GM13976 (cell line): ENCODE measurements around the gene HES4.

Source experiments
- DNase-seq: peaks from one replicate; pipeline ENCODE4 v3.0.0; 2012; ENCODE audit warnings: low spot score
- in situ Hi-C: fragments of 300-500 bp; cut with MboI; formaldehyde crosslinking; loops from one replicate; pipeline ENCODE4 v1.12.0; 2022; ENCODE audit warnings: low sequenced_read_pairs, mixed read lengths, inconsistent platforms; ENCODE audit not compliant: unreplicated experiment
- TF ChIP-seq, protein P1 (sequence below): IDR thresholded peaks from 2 replicates; pipeline ENCODE4 v1.5.1; 2012; ENCODE audit warnings: borderline replicate concordance, mild to moderate bottlenecking; ENCODE audit not compliant: insufficient read depth; ENCODE audit errors: extremely low read depth, missing control alignments, control extremely low read depth

HES4 gene

DNA sequence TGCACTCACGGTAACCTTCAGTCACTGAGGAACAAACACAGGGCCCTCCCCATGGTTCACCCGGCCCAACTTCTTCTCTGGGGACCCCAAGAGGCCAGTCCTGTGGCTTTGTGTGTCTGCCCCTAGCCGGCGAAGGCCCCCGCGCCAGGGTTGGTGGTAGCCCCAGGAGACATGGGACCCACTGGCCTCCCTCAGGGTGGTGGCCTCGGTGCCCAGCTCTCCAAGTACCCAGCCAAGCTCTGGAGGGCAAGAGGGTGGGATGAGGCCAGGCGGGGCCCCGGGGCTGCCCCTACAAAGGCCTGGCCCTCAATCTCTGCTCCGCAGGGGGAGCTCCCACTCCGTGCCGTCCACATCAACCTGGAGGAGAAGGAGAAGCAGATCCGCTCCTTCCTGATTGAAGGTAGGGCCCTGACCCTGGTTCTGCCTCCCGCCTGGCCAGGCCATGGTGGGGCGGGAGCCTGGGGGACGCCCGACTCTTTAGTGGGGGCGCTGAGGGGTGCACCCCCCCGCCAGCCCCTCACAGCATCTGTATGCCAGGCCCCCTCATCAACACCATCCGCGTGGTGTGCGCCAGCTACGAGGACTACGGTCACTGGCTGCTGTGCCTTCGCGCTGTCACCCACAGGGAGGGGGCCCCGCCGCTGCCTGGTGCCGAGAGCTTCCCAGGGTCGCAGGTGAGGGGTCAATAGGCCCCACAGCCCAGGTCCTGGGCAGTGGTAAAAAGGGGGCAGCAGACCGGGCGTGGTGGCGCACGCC, 28.0 kb downstream of the HES4 start:
- TF ChIP-seq, protein P1, sequence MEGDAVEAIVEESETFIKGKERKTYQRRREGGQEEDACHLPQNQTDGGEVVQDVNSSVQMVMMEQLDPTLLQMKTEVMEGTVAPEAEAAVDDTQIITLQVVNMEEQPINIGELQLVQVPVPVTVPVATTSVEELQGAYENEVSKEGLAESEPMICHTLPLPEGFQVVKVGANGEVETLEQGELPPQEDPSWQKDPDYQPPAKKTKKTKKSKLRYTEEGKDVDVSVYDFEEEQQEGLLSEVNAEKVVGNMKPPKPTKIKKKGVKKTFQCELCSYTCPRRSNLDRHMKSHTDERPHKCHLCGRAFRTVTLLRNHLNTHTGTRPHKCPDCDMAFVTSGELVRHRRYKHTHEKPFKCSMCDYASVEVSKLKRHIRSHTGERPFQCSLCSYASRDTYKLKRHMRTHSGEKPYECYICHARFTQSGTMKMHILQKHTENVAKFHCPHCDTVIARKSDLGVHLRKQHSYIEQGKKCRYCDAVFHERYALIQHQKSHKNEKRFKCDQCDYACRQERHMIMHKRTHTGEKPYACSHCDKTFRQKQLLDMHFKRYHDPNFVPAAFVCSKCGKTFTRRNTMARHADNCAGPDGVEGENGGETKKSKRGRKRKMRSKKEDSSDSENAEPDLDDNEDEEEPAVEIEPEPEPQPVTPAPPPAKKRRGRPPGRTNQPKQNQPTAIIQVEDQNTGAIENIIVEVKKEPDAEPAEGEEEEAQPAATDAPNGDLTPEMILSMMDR, result no peak
- in situ Hi-C loops, result no loop called here
- DNase-seq, result no peak

DNA sequence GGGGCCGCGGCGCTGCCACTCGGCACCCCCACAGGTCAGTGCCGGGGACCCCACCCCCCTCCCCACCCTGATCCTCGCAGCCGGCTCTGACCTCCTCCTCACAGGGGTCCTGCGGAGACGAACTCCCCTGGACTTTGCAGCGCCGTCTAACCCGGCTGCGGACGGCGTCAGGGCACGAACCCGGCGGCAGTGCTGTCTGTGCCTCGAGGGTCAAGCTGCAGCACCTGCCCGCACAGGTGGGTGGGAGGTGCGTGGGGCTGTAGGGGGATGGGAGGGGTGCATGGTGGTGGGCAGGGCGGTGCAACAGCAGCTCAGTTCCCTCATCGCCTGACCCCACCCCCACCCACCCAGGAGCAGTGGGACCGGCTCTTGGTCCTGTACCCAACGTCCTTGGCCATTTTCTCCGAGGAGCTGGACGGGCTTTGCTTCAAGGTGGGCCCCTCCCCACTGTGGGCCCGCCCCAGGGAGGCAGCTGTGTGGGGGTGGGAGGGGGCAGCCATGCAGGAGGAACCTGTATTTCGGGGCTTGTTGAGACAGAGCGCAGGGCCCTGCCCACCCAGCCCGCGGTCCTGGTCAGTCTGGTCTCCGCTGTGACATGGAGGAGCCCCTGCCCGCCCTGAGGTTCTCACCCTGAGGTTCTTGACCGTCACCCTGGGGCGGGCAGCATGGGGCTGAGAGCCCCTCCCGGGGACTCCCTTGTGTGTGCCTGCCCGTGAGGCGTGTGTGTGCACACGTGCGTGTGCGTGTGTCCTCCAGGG, 28.7 kb downstream of the HES4 start:
- in situ Hi-C loops, result no loop called here
- DNase-seq, result no peak
- TF ChIP-seq, protein P1, result no peak

DNA sequence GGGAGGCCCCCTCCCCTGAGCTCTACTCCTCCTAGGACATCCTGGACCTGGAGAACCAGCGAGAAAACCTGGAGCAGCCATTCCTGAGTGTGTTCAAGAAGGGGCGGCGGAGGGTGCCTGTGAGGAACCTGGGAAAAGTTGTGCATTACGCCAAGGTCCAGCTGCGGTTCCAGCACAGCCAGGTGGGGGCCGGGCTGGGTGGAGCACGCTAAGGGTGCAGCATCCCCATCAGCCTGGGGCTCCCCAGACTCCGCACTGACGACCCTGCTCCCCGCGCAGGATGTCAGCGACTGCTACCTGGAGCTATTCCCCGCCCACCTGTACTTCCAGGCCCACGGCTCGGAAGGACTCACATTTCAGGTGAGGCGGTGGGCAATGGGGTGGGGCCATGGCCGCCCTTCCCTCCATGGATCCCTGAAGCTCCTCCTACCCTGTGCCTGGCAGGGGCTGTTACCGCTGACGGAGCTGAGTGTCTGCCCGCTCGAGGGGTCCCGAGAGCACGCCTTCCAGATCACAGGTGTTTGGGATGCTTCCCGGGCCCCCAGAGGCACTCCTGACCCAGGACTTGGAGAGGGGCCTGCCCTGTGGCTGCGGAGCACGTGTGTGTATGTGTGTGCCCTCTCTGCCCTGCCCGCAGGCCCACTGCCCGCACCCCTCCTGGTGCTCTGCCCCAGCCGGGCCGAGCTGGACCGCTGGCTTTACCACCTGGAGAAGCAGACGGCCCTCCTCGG, 29.5 kb downstream of the HES4 start:
- in situ Hi-C loops, result no loop called here
- TF ChIP-seq, protein P1, result no peak
- DNase-seq, result no peak

DNA sequence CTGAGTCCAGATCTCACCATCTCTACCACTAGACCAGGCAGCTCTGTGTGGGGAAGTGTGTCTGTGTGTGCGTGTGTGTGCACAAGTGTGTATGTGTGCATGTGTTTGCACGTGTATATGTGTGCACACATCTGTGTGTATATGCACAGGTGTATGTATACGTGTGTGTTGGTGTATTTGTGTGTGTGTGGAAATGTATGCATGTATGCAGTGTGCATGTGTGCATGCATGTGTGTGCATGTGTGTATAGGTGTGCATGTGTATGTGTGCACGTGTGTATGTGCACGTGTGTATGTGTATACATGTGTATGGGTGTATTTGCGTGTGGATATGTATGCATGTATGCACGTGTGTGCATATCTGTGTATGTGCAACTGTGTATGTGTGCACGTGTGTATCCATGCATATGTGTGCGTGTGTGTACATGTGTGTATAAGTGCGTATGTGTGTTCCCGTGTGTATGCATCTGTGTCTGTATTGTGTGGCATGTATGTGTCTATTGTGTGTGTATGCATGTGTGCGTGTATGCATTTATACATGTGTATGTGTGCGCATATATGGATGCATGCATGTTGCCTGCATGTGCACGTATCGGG, 30.5 kb downstream of the HES4 start:
- in situ Hi-C loops, result loop anchor here (10.0 kb wide), 1 partner anchor 65 kb away; no protein-coding TSS in a partner anchor
- no peak for DNase-seq
- TF ChIP-seq, protein P1, result no peak

DNA sequence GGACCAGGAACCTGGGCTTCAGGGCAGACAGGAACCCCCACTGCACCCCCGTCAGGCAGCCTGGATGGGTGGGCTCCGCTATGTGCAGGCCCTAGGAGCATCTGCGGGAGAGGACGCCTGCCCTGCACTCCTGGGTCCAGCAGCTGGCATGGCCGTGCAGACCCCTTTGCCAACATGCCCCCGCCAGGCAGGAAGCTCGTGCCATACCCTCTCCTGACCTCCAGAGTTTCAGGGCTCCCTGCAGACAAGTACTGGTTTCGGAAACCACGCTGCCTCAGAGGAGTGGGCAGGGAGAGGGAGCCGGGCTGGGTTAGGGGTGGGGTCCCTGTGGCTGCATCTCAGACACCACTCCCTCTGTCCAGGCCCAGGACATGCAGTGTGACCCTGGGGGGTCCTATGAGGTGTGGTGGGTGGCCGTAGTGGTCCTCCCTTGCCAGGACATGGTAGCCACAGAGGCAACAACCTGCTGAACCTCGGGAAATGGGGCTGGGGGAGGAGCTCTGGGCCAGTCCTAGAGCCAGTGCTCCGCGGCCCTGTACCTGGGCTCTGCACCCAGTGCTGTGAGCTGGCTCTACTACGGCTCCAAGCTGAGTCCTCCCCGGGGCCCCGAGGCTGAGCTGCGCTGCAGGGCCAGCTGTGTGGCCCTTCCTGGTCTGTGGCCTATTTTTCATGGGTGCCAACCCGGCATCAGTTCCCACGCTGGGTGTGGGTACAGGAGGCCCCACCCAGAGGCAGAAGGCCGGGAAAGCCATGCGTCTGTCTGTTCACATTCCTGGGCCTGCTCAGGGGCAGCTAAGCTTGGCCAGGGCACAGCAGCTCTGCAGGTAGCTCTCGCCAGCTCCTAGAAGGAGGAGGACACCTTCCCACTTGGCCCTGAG, 32.2 kb downstream of the HES4 start:
- TF ChIP-seq, protein P1, result no peak
- no peak for DNase-seq
- in situ Hi-C loops, result loop anchor here (10.0 kb wide), 1 partner anchor 63 kb away; no protein-coding TSS in a partner anchor
